Thoracic aorta endothelial cell (primary cell): ENCODE measurements around the gene MAS1L. TPM values are rescaled to one million over a fixed set of nuclear protein-coding genes. Genes with fewer than 3 reads are reported as not detected.

Source experiments
- total RNA-seq: library from RNA; depleted of rRNA; stranded (reverse); fragments of >200 nt; gene quantifications from 2 replicates; pipeline ENCODE4 v1.2.3, GENCODE V29; 2012

MAS1L gene, protein sequence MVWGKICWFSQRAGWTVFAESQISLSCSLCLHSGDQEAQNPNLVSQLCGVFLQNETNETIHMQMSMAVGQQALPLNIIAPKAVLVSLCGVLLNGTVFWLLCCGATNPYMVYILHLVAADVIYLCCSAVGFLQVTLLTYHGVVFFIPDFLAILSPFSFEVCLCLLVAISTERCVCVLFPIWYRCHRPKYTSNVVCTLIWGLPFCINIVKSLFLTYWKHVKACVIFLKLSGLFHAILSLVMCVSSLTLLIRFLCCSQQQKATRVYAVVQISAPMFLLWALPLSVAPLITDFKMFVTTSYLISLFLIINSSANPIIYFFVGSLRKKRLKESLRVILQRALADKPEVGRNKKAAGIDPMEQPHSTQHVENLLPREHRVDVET
- not detected in 2 replicates for total RNA-seq

GRCh38 chr6:29487660-29488059 is at the start of gene MAS1L:
Gene MAS1L, minus strand, starts transcription at chr6:29487956. Its CDS starts 54 bp downstream, at chr6:29487902.

GRCh38 chr6:29456971-29457370 is 30.8 kb downstream of the MAS1L start, which contains the start of the genes OR11A1 and OR2H1:
Gene OR11A1, minus strand, starts transcription at chr6:29457071. Its CDS starts 29,430 bp downstream, at chr6:29427641.
Gene OR2H1, plus strand, starts transcription at chr6:29457155. Its CDS starts 4,615 bp downstream, at chr6:29461770.

GRCh38 chr6:29439006-29439405 is 48.8 kb downstream of the MAS1L start, which contains the start of gene OR10C1:
Gene OR10C1, plus strand, starts transcription at chr6:29439306. Its CDS starts 710 bp downstream, at chr6:29440016.

Other genes with a start within 250 kb of the MAS1L start
- not detected in 2 replicates for gene OR14J1, start 186.3 kb downstream of the MAS1L start, total RNA-seq
- gene OR5V1, start 119.1 kb downstream of the MAS1L start, total RNA-seq: not detected in 2 replicates
- not detected in 2 replicates for gene OR12D3, start 112.7 kb downstream of the MAS1L start, total RNA-seq
- gene OR12D2, start 92.3 kb downstream of the MAS1L start, total RNA-seq: not detected in 2 replicates
- gene OR12D1, start 73.0 kb downstream of the MAS1L start, total RNA-seq: not detected in 2 replicates
- gene OR10C1, start 48.6 kb downstream of the MAS1L start, total RNA-seq: not detected in 2 replicates
- gene OR11A1, start 30.9 kb downstream of the MAS1L start, total RNA-seq: not detected in 2 replicates
- gene OR2H1, start 30.8 kb downstream of the MAS1L start, total RNA-seq: not detected in 2 replicates
- 0.14 TPM in 1 of 2 replicates, not detected in the other for gene UBD, start 71.8 kb upstream of the MAS1L start, total RNA-seq
- not detected in 2 replicates for gene OR2H2, start 97.2 kb upstream of the MAS1L start, total RNA-seq
- 16.2 TPM in 2 replicates for gene GABBR1, start 145.2 kb upstream of the MAS1L start, total RNA-seq
- gene MOG, start 169.1 kb upstream of the MAS1L start, total RNA-seq: not detected in 2 replicates
- gene ZFP57, start 193.2 kb upstream of the MAS1L start, total RNA-seq: 2.5 TPM in 1 of 2 replicates, not detected in the other
- 2.9 and 4.5 TPM in 2 replicates for gene HLA-F, start 235.5 kb upstream of the MAS1L start, total RNA-seq